Liver (tissue), 9 donors: ENCODE measurements around the gene TMEM266. TPM values are rescaled to one million over a fixed set of nuclear protein-coding genes. Genes with fewer than 3 reads are reported as not detected.

ENCODE experiments used
- DNase-seq: peaks from one replicate; pipeline ENCODE4 v3.0.0-alpha.2; 2017; ENCODE audit warnings: low spot score
- H3K27ac ChIP-seq, 2 donors: one replicate each; pipeline ENCODE4 v1.7.0; 2013; ENCODE audit warnings: inconsistent platforms in 2 of 2, low read length in 2 of 2, control low read depth in 1 of 2, low read depth in 1 of 2, mild to moderate bottlenecking in 1 of 2
- H3K27me3 ChIP-seq, 4 donors: one replicate each; pipeline versions ENCODE4 v1.6.1 to v1.7.0; 2013; ENCODE audit warnings: low read length in 3 of 4, inconsistent platforms in 1 of 4, mild to moderate bottlenecking in 1 of 4, moderate library complexity in 1 of 4; ENCODE audit not compliant: control insufficient read depth in 4 of 4, insufficient read depth in 4 of 4
- H3K36me3 ChIP-seq, 4 donors: one replicate each; pipeline versions ENCODE4 v1.6.1 to v1.7.0; 2013; ENCODE audit warnings: low read length in 3 of 4, mild to moderate bottlenecking in 3 of 4, low read depth in 1 of 4, moderate library complexity in 1 of 4; ENCODE audit not compliant: control insufficient read depth in 4 of 4, insufficient read depth in 3 of 4
- H3K4me1 ChIP-seq, 4 donors: one replicate each; pipeline versions ENCODE4 v1.6.1 to v1.7.0; 2013; ENCODE audit warnings: low read length in 3 of 4, mild to moderate bottlenecking in 3 of 4, moderate library complexity in 1 of 4; ENCODE audit not compliant: control insufficient read depth in 4 of 4, insufficient read depth in 4 of 4
- H3K4me3 ChIP-seq, 3 donors: one replicate each; pipeline versions ENCODE4 v1.6.1 to v1.7.0; 2013; ENCODE audit warnings: low read length in 3 of 3, control low read depth in 1 of 3, low read depth in 1 of 3, mild to moderate bottlenecking in 1 of 3
- H3K9ac ChIP-seq, 2 donors: one replicate each; pipeline ENCODE4 v1.7.0; 2013; ENCODE audit warnings: low read length in 2 of 2, mild to moderate bottlenecking in 2 of 2, moderate library complexity in 2 of 2, control low read depth in 1 of 2, low read depth in 1 of 2
- H3K9me3 ChIP-seq, 4 donors: one replicate each; pipeline versions ENCODE4 v1.6.1 to v1.7.0; 2013; ENCODE audit warnings: low read length in 3 of 4; ENCODE audit not compliant: control insufficient read depth in 4 of 4
- FOXA1 ChIP-seq: IDR thresholded peaks from 2 replicates; pipeline ENCODE4 v1.6.1; 2016; ENCODE audit warnings: antibody characterized with exemption
- HNF4A ChIP-seq, 2 donors: conservative IDR thresholded peaks; 2 replicates each; pipeline ENCODE4 v1.6.1; 2016; ENCODE audit warnings: antibody characterized with exemption in 2 of 2, mild to moderate bottlenecking in 2 of 2
- NR2F2 ChIP-seq: IDR thresholded peaks from 2 replicates; pipeline ENCODE4 v1.6.1; 2016; ENCODE audit warnings: antibody characterized with exemption
- RAD21 ChIP-seq, 2 donors: IDR thresholded peaks; 2 replicates each; pipeline ENCODE4 v1.6.1; 2016; ENCODE audit warnings: antibody characterized with exemption in 2 of 2, mild to moderate bottlenecking in 2 of 2
- RXRA ChIP-seq, 2 donors: IDR thresholded peaks; 2 replicates each; pipeline ENCODE4 v1.6.1; 2017 to 2018; ENCODE audit warnings: antibody characterized with exemption in 2 of 2, mild to moderate bottlenecking in 1 of 2
- SP1 ChIP-seq: IDR thresholded peaks from 2 replicates; pipeline ENCODE4 v1.6.1; 2018; ENCODE audit warnings: antibody characterized with exemption, mild to moderate bottlenecking
- TAF1 ChIP-seq: conservative IDR thresholded peaks from 2 replicates; pipeline ENCODE4 v1.6.1; 2016; ENCODE audit warnings: antibody characterized with exemption, mild to moderate bottlenecking
- WGBS: extraction: QIAGEN DNeasy Blood & Tissue Kit; methylation state at CpG from one replicate; pipeline ENCODE4 v1.1.7; 2013; 5-methylcytosine and 5-hydroxymethylcytosine counted together
- polyA plus RNA-seq, 2 donors: library from polyadenylated mRNA; stranded (reverse) in 1 of 2; unstranded in 1 of 2; fragments of 200-250 nt in 1 of 2; fragments of >200 nt in 1 of 2; fragmentation: Nextera tagmentation in 1 of 2; extraction: Ambion mirVana in 1 of 2; gene quantifications; one replicate each; pipeline versions ENCODE4 v1.2.1 to v1.2.3, GENCODE V29; 2013 to 2015
- total RNA-seq, 2 donors: library from RNA; depleted of rRNA; stranded (reverse); fragments of >200 nt; gene quantifications; one replicate each; pipeline ENCODE4 v1.2.3, GENCODE V29; 2014
- TF ChIP-seq, protein P1 (sequence below): fragments of 150-350 bp; IDR thresholded peaks from 2 replicates; pipeline ENCODE4 v1.5.1; 2017; ENCODE audit warnings: improper control_type of control experiment, low read depth, low read length; ENCODE audit not compliant: missing input control
- TF ChIP-seq, protein P2 (sequence below): IDR thresholded peaks from 2 replicates; pipeline ENCODE4 v1.6.1; 2016; ENCODE audit warnings: antibody characterized with exemption
- TF ChIP-seq, protein P3 (sequence below): IDR thresholded peaks from 2 replicates; pipeline ENCODE4 v1.6.1; 2016; ENCODE audit warnings: antibody characterized with exemption
- TF ChIP-seq, protein P4 (sequence below): IDR thresholded peaks from 2 replicates; pipeline ENCODE4 v1.6.1; 2016; ENCODE audit warnings: antibody characterized with exemption, mild to moderate bottlenecking
- TF ChIP-seq, protein P5 (sequence below): IDR thresholded peaks from 2 replicates; pipeline ENCODE4 v1.6.1; 2016; ENCODE audit warnings: antibody characterized with exemption
- donor health status: healthy.
- donor health status: healthy.
- donor health status: healthy.
- donor health status: healthy.
- donor health status: healthy.

The TMEM266 gene
- total and polyA plus RNA-seq, 4 donors = 0.25 to 1.3 TPM; not detected in 2

DNA sequence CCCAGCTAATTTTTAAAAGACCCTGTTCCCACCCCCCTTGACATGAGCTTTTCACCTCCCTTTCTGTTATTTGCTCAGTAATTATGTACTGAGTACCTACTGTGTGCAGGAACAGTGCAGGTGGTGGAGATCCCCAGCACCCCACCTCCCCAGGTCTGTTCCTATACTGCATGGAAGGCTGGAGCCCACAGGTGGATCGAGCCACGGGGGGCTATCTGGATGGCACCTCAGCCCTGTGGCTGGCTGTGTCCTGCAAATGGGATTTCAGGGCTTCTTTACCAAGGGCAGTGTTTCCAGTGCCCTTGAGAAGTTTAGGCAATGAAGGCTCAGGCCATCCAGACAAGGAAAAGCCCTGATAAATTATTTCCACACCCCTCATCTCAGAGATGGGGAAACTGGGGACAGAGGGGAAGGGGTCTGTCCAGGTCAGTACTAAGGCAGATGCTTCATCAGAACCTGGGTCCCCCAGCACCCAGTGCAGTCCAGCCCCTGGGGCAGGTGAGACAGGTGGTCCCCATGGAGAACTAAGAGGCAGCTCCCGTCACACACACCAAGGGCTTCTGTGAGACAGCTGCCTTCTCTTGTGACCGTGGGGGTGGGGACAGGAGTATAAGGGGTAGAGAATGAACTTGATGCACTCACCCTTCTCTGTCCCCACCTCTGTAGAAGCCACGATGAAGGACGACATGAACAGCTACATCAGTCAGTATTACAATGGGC lies 141.9 kb downstream of the TMEM266 start (continued):
- TF ChIP-seq, protein P1, sequence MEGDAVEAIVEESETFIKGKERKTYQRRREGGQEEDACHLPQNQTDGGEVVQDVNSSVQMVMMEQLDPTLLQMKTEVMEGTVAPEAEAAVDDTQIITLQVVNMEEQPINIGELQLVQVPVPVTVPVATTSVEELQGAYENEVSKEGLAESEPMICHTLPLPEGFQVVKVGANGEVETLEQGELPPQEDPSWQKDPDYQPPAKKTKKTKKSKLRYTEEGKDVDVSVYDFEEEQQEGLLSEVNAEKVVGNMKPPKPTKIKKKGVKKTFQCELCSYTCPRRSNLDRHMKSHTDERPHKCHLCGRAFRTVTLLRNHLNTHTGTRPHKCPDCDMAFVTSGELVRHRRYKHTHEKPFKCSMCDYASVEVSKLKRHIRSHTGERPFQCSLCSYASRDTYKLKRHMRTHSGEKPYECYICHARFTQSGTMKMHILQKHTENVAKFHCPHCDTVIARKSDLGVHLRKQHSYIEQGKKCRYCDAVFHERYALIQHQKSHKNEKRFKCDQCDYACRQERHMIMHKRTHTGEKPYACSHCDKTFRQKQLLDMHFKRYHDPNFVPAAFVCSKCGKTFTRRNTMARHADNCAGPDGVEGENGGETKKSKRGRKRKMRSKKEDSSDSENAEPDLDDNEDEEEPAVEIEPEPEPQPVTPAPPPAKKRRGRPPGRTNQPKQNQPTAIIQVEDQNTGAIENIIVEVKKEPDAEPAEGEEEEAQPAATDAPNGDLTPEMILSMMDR = no peak

DNA sequence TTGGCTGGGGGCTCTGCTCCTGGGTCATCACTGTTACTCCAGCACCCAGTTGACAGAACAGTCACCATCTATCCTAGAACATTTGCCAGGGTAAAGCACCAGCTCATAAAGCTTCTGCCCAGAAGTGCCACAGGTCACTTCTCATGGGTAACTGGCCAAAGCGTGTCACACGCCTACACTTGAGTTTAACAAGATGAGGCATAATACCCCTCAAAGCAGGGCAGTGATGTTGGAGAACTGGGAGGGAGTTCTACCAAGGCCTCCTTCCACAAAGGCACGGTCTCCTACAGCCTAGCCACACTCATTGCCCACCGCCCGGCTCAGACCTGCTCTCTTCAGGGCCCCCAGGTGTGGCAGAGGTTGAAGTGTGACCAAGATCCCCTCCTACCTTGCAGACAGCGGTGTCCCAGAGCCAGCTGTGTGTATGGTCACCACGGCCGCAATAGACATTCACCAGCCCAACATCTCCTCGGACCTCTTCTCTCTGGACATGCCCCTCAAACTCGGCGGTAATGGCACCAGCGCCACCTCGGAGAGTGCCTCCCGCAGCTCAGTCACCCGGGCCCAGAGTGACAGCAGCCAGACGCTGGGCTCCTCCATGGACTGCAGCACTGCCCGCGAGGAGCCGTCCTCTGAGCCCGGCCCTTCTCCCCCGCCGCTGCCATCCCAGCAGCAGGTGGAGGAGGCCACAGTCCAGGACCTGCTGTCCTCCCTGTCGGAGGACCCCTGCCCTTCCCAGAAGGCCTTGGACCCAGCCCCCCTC lies 143.7 kb downstream of the TMEM266 start:
- H3K9ac ChIP-seq = no peak overlapping the region
- no peak overlapping the region for H3K27ac ChIP-seq
- no peaks in the 10 kb centered on the region for H3K27me3 ChIP-seq
- H3K9me3 ChIP-seq = no peaks in the 10 kb centered on the region
- 93% methylated on average over 23 of the region's 23 CpGs for WGBS
- H3K4me1 ChIP-seq = peaks cover 0 to 9% (median 2%) of the 10 kb centered on the region in 4 donors
- no peak overlapping the region for H3K4me3 ChIP-seq
- DNase-seq = no peak
- H3K36me3 ChIP-seq = peaks cover 0 to 22% (median 2%) of the 10 kb centered on the region in 4 donors
- TF ChIP-seq, protein P1 = no peak
- TF ChIP-seq NR2F2 (no peak), HNF4A (conservative IDR thresholded peaks at IDR 0.05) (no peak), SP1 (no peak), RAD21 (IDR thresholded peaks at IDR 0.05) (no peak), TAF1 (no peak), FOXA1 (no peak), RXRA (IDR thresholded peaks at IDR 0.05) (no peak)
- TF ChIP-seq, protein P2, sequence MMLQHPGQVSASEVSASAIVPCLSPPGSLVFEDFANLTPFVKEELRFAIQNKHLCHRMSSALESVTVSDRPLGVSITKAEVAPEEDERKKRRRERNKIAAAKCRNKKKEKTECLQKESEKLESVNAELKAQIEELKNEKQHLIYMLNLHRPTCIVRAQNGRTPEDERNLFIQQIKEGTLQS = no peak
- TF ChIP-seq, protein P3, sequence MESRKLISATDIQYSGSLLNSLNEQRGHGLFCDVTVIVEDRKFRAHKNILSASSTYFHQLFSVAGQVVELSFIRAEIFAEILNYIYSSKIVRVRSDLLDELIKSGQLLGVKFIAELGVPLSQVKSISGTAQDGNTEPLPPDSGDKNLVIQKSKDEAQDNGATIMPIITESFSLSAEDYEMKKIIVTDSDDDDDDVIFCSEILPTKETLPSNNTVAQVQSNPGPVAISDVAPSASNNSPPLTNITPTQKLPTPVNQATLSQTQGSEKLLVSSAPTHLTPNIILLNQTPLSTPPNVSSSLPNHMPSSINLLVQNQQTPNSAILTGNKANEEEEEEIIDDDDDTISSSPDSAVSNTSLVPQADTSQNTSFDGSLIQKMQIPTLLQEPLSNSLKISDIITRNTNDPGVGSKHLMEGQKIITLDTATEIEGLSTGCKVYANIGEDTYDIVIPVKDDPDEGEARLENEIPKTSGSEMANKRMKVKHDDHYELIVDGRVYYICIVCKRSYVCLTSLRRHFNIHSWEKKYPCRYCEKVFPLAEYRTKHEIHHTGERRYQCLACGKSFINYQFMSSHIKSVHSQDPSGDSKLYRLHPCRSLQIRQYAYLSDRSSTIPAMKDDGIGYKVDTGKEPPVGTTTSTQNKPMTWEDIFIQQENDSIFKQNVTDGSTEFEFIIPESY = no peak
- TF ChIP-seq, protein P4, sequence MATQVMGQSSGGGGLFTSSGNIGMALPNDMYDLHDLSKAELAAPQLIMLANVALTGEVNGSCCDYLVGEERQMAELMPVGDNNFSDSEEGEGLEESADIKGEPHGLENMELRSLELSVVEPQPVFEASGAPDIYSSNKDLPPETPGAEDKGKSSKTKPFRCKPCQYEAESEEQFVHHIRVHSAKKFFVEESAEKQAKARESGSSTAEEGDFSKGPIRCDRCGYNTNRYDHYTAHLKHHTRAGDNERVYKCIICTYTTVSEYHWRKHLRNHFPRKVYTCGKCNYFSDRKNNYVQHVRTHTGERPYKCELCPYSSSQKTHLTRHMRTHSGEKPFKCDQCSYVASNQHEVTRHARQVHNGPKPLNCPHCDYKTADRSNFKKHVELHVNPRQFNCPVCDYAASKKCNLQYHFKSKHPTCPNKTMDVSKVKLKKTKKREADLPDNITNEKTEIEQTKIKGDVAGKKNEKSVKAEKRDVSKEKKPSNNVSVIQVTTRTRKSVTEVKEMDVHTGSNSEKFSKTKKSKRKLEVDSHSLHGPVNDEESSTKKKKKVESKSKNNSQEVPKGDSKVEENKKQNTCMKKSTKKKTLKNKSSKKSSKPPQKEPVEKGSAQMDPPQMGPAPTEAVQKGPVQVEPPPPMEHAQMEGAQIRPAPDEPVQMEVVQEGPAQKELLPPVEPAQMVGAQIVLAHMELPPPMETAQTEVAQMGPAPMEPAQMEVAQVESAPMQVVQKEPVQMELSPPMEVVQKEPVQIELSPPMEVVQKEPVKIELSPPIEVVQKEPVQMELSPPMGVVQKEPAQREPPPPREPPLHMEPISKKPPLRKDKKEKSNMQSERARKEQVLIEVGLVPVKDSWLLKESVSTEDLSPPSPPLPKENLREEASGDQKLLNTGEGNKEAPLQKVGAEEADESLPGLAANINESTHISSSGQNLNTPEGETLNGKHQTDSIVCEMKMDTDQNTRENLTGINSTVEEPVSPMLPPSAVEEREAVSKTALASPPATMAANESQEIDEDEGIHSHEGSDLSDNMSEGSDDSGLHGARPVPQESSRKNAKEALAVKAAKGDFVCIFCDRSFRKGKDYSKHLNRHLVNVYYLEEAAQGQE = no peak
- TF ChIP-seq, protein P5, sequence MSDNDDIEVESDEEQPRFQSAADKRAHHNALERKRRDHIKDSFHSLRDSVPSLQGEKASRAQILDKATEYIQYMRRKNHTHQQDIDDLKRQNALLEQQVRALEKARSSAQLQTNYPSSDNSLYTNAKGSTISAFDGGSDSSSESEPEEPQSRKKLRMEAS = no peak
